Fibroblast of lung (primary cell): ENCODE measurements around the gene PTCH2. TPM values are rescaled to one million over a fixed set of nuclear protein-coding genes. Genes with fewer than 3 reads are reported as not detected.

Experiments used
- DNase-seq, 2 donors: peaks; one replicate each; pipeline versions ENCODE4 v3.0.0 to v3.0.0-alpha.2; 2010; ENCODE audit warnings: low read depth in 2 of 2
- H2AFZ ChIP-seq: 2 replicates; pipeline ENCODE4 v1.5.1; 2012; ENCODE audit warnings: low read length, control low read depth, inconsistent platforms
- H3K27ac ChIP-seq: 2 replicates; pipeline ENCODE4 v1.5.1; 2011; ENCODE audit warnings: low read length, control low read depth; ENCODE audit not compliant: insufficient read depth
- H3K27me3 ChIP-seq: 2 replicates; pipeline ENCODE4 v1.5.1; 2011; ENCODE audit warnings: mild to moderate bottlenecking, low read length; ENCODE audit not compliant: control insufficient read depth, insufficient read depth
- H3K36me3 ChIP-seq: 2 replicates; pipeline ENCODE4 v1.5.1; 2011; ENCODE audit warnings: low read length; ENCODE audit not compliant: control insufficient read depth, insufficient read depth
- H3K4me1 ChIP-seq: 2 replicates; pipeline ENCODE4 v1.5.1; 2011; ENCODE audit warnings: low read length; ENCODE audit not compliant: control insufficient read depth, insufficient read depth; ENCODE audit errors: extremely low read depth
- H3K4me2 ChIP-seq: 2 replicates; pipeline ENCODE4 v1.5.1; 2011; ENCODE audit warnings: low read length, control low read depth; ENCODE audit not compliant: insufficient read depth; ENCODE audit errors: extremely low read depth
- H3K4me3 ChIP-seq, 4 experiments: fragments of 200-600 bp in 1 of 4; sonication (generic) in 1 of 4; replicated peaks in 1 of 4; 2 replicates each; pipeline ENCODE4 v1.5.1; 2011 to 2016; ENCODE audit warnings: low read length in 4 of 4, low read depth in 3 of 4, mild to moderate bottlenecking in 3 of 4, control low read depth in 2 of 4, inconsistent platforms in 1 of 4, mixed read lengths in 1 of 4; ENCODE audit not compliant: insufficient read depth in 1 of 4; ENCODE audit errors: control extremely low read depth in 1 of 4
- H3K79me2 ChIP-seq: 2 replicates; pipeline ENCODE4 v1.5.1; 2012; ENCODE audit warnings: mild to moderate bottlenecking, low read length, inconsistent platforms; ENCODE audit not compliant: control insufficient read depth, insufficient read depth
- H3K9ac ChIP-seq: 2 replicates; pipeline ENCODE4 v1.5.1; 2011; ENCODE audit warnings: mild to moderate bottlenecking, low read length, control low read depth; ENCODE audit not compliant: insufficient read depth
- H3K9me3 ChIP-seq: 2 replicates; pipeline ENCODE4 v1.5.1; 2012; ENCODE audit warnings: low read depth, low read length; ENCODE audit not compliant: control insufficient read depth, insufficient read depth
- H4K20me1 ChIP-seq: 2 replicates; pipeline ENCODE4 v1.5.1; 2011; ENCODE audit warnings: low read length; ENCODE audit not compliant: control insufficient read depth, insufficient read depth; ENCODE audit errors: extremely low read depth
- CTCF ChIP-seq, 2 donors: IDR thresholded peaks in 1 of 2; conservative IDR thresholded peaks in 1 of 2; 1 replicate in 1 of 2; 2 replicates in 1 of 2; pipeline ENCODE4 v1.5.1; 2011 to 2012; ENCODE audit warnings: low read length in 2 of 2, control low read depth in 1 of 2, inconsistent platforms in 1 of 2, low read depth in 1 of 2, mild to moderate bottlenecking in 1 of 2
- EZH2 ChIP-seq: IDR thresholded peaks from 2 replicates; pipeline ENCODE4 v1.5.1; 2012; ENCODE audit warnings: low read length, control low read depth, mild to moderate bottlenecking; ENCODE audit errors: missing control alignments
- polyA plus RNA-seq, 2 donors: library from polyadenylated mRNA; depleted of rRNA in 1 of 2; stranded (reverse) in 1 of 2; unstranded in 1 of 2; fragments of >200 nt; gene quantifications; 2 replicates each; pipeline ENCODE4 v1.2.1, GENCODE V29; 2011 to 2012; ENCODE audit warnings: missing spikeins in 1 of 2
- total RNA-seq: library from RNA; depleted of rRNA; stranded (reverse); fragments of >200 nt; gene quantifications from 2 replicates; pipeline ENCODE4 v1.2.1, GENCODE V29; 2014

The PTCH2 gene
- total and polyA plus RNA-seq, 2 donors (not counting 1 experiment from before 2014, with no cell fraction given): 0.15 to 0.50 TPM

DNA sequence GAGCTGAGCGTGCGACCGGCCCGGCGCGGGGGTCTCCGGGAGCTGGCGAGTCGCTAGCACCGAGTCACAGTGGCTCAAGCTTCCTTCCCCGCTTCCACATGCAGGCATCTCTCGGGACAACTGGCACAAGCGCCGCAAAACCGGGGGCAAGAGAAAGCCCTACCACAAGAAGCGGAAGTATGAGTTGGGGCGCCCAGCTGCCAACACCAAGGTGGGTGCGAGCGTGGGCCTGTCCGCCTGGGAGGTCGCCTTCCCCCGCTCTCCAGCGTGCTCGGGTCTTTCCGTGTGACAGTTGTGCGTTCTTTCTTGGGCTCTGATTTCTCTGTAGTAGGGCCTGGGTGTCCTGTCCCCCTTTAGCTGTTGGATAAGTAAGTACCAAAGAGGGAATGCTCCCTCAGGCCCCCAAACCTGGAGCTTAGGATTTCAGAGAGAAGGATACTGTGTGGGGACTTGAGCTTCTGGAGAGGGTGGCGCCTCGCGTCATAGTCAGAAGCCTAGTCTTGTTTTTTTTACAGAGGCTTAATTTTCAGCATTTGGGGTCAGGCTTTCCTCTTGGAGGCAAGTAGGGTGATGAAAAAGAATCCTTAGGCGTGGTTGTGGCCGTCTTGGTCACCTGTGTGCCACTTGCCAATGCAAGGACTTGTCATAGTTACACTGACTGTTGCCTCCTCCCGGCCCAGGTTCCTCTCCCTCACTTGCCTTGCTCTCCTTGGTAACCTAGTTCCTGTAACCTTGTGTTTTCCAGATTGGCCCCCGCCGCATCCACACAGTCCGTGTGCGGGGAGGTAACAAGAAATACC lies 66.9 kb downstream of the PTCH2 start:
- Histone ChIP-seq H3K4me3 (peak overlapping the region; percentile 61 to 95 (median 76)), H3K9me3 (no peaks in the 10 kb centered on the region), H2AFZ (no peak overlapping the region), H3K27ac (peak overlapping the region; percentile 98), H3K4me1 (peaks cover 2% of the 10 kb centered on the region), H3K27me3 (no peaks in the 10 kb centered on the region), H3K4me2 (peak overlapping the region; percentile 80), H3K36me3 (peaks cover 19% of the 10 kb centered on the region), H4K20me1 (no peaks in the 10 kb centered on the region), H3K79me2 (peaks cover 34% of the 10 kb centered on the region), H3K9ac (peak overlapping the region; percentile 97)
- no peak for TF ChIP-seq CTCF (conservative IDR thresholded peaks at IDR 0.05 in 1 of 2, IDR thresholded peaks at IDR 0.05 in 1 of 2; ENCODE audit: low read depth in 1 of 2, low read length in 2 of 2)
- TF ChIP-seq EZH2: no peak
- peak in 1 of 2 donors; percentile 17 for DNase-seq

DNA sequence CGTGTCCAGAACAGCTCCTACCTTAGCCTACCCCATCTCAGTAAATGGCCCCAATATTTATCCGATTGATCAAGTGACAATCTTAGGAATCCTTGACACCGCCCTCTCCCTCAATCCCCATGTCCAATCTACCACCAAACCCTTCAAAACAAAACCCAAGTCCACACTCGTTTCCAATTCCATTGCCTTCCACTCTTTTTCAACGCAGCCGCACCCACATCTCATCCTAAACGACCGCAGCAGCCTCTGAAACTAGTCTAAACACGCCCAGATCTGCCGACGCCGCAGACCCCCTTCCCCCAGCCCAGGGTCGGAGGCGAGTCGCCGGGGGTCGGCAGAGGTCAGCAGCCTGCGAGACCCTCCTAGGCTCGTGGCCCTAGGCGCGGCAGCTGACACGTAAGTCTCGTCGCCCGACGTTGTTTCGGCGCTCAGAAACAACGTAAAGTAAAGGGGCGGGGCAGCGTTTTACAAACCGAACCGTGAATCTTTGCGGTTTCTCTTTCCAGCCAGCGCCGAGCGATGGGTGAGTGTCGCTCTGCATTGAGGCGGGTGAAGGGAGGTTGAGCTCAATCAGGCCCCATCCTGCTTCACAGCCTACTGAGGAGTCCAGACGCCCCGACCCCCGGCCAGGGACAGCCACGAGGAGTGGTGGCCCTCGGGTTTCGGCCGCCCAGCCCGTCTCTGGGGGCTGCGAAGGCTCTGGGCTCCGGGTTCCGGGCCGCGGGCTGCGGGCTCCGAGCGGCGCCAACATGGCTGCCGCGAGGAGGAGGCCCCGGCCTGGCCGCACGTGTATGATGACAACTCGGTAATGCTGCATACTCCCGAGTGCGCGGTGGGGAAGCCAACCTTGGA lies 67.7 kb downstream of the PTCH2 start, which contains the start of gene RPS8:
Gene RPS8, plus strand, starts transcription at position 463 of the 852 bp plus-strand sequence. Its CDS starts 57 bp downstream, at position 520.
- peak; percentile 91 to 95 for DNase-seq
- H3K9ac ChIP-seq: peak within 1 kb of the TSS; percentile 97
- H3K27ac ChIP-seq: peak within 1 kb of the TSS; percentile 98
- H3K9me3 ChIP-seq: no peaks in the 10 kb centered on the region
- peaks cover 2% of the 10 kb centered on the region for H3K4me1 ChIP-seq
- peaks cover 15% of the 10 kb centered on the region for H3K36me3 ChIP-seq
- TF ChIP-seq EZH2 (no peak), CTCF (conservative IDR thresholded peaks at IDR 0.05 in 1 of 2, IDR thresholded peaks at IDR 0.05 in 1 of 2; ENCODE audit: low read depth in 1 of 2, low read length in 2 of 2) (no peak)
- H2AFZ ChIP-seq: peak within 1 kb of the TSS; percentile 37
- no peaks in the 10 kb centered on the region for H4K20me1 ChIP-seq
- peaks cover 34% of the 10 kb centered on the region for H3K79me2 ChIP-seq
- H3K4me3 ChIP-seq: peak within 1 kb of the TSS; percentile 61 to 95 (median 76)
- H3K4me2 ChIP-seq: peak within 1 kb of the TSS; percentile 80
- H3K27me3 ChIP-seq: no peaks in the 10 kb centered on the region

Other genes with a start within 250 kb of the PTCH2 start
- gene TMEM53, start 168.8 kb downstream of the PTCH2 start, total RNA-seq: 5.6 and 8.1 TPM in 2 replicates
- 11.6 and 12.4 TPM in 2 replicates for gene TMEM53, start 168.8 kb downstream of the PTCH2 start, polyA plus RNA-seq
- 2.3 and 6.4 TPM in 2 replicates for gene ARMH1, start 168.5 kb downstream of the PTCH2 start, total RNA-seq
- 0.75 and 2.4 TPM in 2 replicates for gene ARMH1, start 168.5 kb downstream of the PTCH2 start, polyA plus RNA-seq
- not detected in 2 replicates for gene RNU5D-1, start 112.1 kb downstream of the PTCH2 start, total RNA-seq
- gene RNU5D-1, start 112.1 kb downstream of the PTCH2 start, polyA plus RNA-seq: not detected in 2 replicates
- gene KIF2C, start 103.4 kb downstream of the PTCH2 start, total RNA-seq: 0.51 and 9.2 TPM in 2 replicates
- 9.9 and 41.9 TPM in 2 replicates for gene KIF2C, start 103.4 kb downstream of the PTCH2 start, polyA plus RNA-seq
- gene RPS8, start 67.7 kb downstream of the PTCH2 start, total RNA-seq: 1,373 and 1,913 TPM in 2 replicates
- 1,895 and 2,098 TPM in 2 replicates for gene RPS8, start 67.7 kb downstream of the PTCH2 start, polyA plus RNA-seq
- gene BEST4, start 55.1 kb downstream of the PTCH2 start, total RNA-seq: under 0.01 and 0.17 TPM in 2 replicates
- gene BEST4, start 55.1 kb downstream of the PTCH2 start, polyA plus RNA-seq: 0.10 and 0.11 TPM in 2 replicates
- 20.8 and 30.6 TPM in 2 replicates for gene PLK3, start 42.9 kb downstream of the PTCH2 start, total RNA-seq
- 12.2 and 22.6 TPM in 2 replicates for gene PLK3, start 42.9 kb downstream of the PTCH2 start, polyA plus RNA-seq
- gene DYNLT4, start 35.9 kb downstream of the PTCH2 start, total RNA-seq: 0.51 and 0.66 TPM in 2 replicates
- not detected in 2 replicates for gene DYNLT4, start 35.9 kb downstream of the PTCH2 start, polyA plus RNA-seq
- gene BTBD19, start 34.7 kb downstream of the PTCH2 start, total RNA-seq: 3.9 and 5.0 TPM in 2 replicates
- 5.6 and 8.7 TPM in 2 replicates for gene BTBD19, start 34.7 kb downstream of the PTCH2 start, polyA plus RNA-seq
- gene EIF2B3, start 143.3 kb upstream of the PTCH2 start, total RNA-seq: 35.7 and 49.5 TPM in 2 replicates
- gene EIF2B3, start 143.3 kb upstream of the PTCH2 start, polyA plus RNA-seq: 47.2 and 59.0 TPM in 2 replicates
- 14.4 and 20.3 TPM in 2 replicates for gene HECTD3, start 168.1 kb upstream of the PTCH2 start, total RNA-seq
- 33.7 and 51.0 TPM in 2 replicates for gene HECTD3, start 168.1 kb upstream of the PTCH2 start, polyA plus RNA-seq
- 158 and 162 TPM in 2 replicates for gene UROD, start 169.0 kb upstream of the PTCH2 start, total RNA-seq
- 129 and 156 TPM in 2 replicates for gene UROD, start 169.0 kb upstream of the PTCH2 start, polyA plus RNA-seq